ENCODE results near the gene HOXB2. TPM values are rescaled to one million over a fixed set of nuclear protein-coding genes. Genes with fewer than 3 reads are reported as not detected.
A peak's percentile ranks its signal among the peaks of the same experiment; 100 is the strongest.

The HOXB2 gene
- 5.6 TPM for total RNA-seq
- long read RNA-seq, transcript HOXB2-201 (2 exons, 1,562 nt), result major isoform, 8 of 15 reads
- long read RNA-seq, partial matches to known transcripts, result 0 of 15 reads
- long read RNA-seq, other reads (novel, unspliced or antisense), result 7 of 15 reads

DNA sequence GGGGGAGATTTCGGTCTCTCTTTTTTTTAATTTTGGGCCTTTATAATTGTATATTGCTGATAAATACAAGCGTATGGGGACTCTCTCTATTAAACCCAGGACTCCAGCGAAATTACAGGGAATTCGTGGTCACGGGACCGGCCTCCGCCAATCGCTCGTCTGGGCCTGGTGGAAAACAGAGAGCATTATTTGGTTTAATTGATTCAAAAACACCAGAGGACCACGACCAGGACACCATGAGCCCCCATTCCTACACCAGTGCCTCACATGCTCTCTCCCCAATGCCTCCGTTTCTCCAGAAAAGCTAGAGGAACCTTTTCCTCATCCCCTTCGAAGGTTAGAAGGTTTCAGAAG, at the start of gene HOXB2:
Gene HOXB2, minus strand, starts transcription at position 88 of the 354 bp plus-strand sequence. CDS start 198 bp downstream, outside the sequence.
- ATAC-seq, result no peak
- Histone ChIP-seq H3K27ac (peak within 1 kb of the TSS; percentile 86), H3K4me1 (peaks cover 24% of the 10 kb centered on the region), H3K9me3 (no peaks in the 10 kb centered on the region), H3K36me3 (no peaks in the 10 kb centered on the region), H3K4me3 (peak within 1 kb of the TSS; percentile 58), H3K27me3 (ENCODE audit: low read depth) (peaks cover 70% of the 10 kb centered on the region)
- no peak for DNase-seq
- TF ChIP-seq, protein P1, sequence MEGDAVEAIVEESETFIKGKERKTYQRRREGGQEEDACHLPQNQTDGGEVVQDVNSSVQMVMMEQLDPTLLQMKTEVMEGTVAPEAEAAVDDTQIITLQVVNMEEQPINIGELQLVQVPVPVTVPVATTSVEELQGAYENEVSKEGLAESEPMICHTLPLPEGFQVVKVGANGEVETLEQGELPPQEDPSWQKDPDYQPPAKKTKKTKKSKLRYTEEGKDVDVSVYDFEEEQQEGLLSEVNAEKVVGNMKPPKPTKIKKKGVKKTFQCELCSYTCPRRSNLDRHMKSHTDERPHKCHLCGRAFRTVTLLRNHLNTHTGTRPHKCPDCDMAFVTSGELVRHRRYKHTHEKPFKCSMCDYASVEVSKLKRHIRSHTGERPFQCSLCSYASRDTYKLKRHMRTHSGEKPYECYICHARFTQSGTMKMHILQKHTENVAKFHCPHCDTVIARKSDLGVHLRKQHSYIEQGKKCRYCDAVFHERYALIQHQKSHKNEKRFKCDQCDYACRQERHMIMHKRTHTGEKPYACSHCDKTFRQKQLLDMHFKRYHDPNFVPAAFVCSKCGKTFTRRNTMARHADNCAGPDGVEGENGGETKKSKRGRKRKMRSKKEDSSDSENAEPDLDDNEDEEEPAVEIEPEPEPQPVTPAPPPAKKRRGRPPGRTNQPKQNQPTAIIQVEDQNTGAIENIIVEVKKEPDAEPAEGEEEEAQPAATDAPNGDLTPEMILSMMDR (IDR thresholded peaks at IDR 0.05), result no peak
- intact Hi-C loops (cut with DNase I), result no loop called here

DNA sequence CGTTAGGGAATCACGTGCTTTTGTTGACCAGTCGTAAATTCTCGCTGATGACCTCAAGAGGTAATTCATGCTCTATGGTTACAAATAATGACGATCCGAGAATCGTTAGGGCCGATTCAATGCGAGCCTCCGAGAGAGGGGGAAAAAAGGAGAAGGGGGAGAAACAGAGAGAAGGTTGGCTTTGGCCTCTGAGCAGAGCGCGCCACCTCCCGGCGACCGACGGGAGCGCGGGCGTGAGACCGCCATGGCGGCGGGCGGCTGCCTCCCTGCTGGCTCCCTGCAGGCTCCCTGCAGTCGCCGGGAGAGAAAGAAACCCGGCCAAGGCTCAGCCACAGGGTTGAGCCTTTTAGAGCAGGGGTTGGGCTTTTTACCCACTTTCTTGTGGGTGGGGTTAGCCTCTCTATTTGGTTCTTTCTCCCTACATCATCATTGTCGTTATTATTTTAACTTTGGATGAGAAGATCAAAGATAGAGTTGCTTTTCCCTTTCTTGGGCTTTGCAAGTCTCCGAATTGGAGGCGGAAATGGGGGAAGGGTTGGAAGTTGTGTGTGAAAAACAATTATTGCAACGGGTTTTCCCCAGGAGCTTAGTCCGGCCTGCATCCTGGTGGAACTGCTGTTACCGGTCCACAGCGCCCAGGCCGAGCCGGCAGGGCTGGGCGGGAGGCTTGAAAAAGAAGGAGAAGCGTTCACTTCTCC, 49.1 kb upstream of the HOXB2 start:
- Histone ChIP-seq H3K27me3 (ENCODE audit: low read depth) (peaks cover 84% of the 10 kb centered on the region), H3K9me3 (no peaks in the 10 kb centered on the region), H3K36me3 (peaks cover 5% of the 10 kb centered on the region), H3K27ac (peak overlapping the region; percentile 39), H3K4me1 (peaks cover 38% of the 10 kb centered on the region), H3K4me3 (peak overlapping the region; percentile 63)
- TF ChIP-seq, protein P1 (IDR thresholded peaks at IDR 0.05), result peak; percentile 92
- intact Hi-C loops (cut with DNase I), result no loop called here
- ATAC-seq (peak; percentile 69 to 82), DNase-seq (peak; percentile 79)

DNA sequence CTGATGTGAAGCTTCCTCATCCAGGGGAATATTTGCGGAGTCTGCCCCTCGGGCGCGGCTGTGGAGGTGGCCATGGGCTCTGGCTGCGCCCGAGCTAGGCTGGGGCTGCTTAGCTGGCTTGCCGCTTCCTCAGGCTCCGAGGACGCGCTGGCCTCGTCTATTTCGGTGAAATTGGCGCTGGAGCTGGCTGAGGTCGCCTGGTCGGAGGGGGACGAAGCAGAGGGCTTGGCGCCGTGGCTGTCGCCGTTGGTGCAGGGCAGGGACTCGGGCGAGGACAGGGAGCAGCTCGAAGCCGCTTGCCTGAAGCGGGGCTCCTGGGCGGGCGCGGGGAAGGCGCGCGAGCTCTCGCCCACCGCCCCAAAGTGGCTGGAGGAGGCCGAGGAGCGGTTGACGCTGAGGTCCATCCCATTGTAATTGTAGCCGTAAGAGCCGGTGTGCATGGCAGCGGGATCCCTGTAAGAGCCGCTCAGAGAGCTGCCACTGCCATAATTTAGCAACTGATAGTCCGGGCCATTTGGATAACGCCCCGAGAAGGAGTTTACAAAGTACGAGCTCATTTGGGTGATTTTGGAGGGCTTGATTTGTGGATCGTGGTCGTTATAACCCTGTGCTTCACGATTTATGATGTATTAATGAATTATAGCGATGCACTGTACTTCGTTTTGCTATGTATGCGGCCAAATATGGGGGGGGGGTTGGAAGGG, 48.4 kb upstream of the HOXB2 start, which contains the start of gene HOXB5:
Gene HOXB5, minus strand, starts transcription at position 654 of the 704 bp plus-strand sequence. Its CDS starts 97 bp downstream, at position 557.
- ATAC-seq, result no peak
- no peak for DNase-seq
- intact Hi-C loops (cut with DNase I), result no loop called here
- no peaks in the 10 kb centered on the region for H3K9me3 ChIP-seq
- H3K4me1 ChIP-seq, result peaks cover 38% of the 10 kb centered on the region
- H3K27ac ChIP-seq, result peak within 1 kb of the TSS; percentile 81
- peaks cover 84% of the 10 kb centered on the region for H3K27me3 ChIP-seq (ENCODE audit: low read depth)
- peak within 1 kb of the TSS; percentile 63 for H3K4me3 ChIP-seq
- H3K36me3 ChIP-seq, result peaks cover 5% of the 10 kb centered on the region
- TF ChIP-seq, protein P1 (IDR thresholded peaks at IDR 0.05), result no peak

DNA sequence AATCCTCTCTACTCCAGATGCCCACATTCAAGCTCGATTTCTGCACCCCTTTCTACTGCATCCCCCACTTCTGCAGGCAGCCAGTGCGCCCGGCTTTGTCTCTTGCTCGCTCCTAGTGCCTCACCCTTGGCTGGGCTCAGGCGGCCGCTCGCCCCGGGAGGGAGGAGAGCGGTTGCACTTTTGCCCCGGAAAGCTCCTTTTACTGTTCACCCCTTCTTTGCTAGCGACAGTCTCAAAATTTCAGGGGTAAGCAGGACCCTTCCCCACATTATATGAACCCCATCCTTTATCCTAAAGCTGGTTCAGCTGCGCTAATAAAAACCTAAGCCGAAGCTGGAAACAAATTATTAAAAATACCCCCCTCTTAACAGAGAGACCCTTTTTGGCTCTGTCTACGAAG, 47.7 kb upstream of the HOXB2 start:
- Histone ChIP-seq H3K9me3 (no peaks in the 10 kb centered on the region), H3K27ac (peak overlapping the region; percentile 81), H3K36me3 (peaks cover 5% of the 10 kb centered on the region), H3K27me3 (ENCODE audit: low read depth) (peaks cover 84% of the 10 kb centered on the region), H3K4me1 (peaks cover 34% of the 10 kb centered on the region), H3K4me3 (peak overlapping the region; percentile 63)
- TF ChIP-seq, protein P1 (IDR thresholded peaks at IDR 0.05), result no peak
- DNase-seq (no peak), ATAC-seq (no peak)
- intact Hi-C loops (cut with DNase I), result no loop called here

DNA sequence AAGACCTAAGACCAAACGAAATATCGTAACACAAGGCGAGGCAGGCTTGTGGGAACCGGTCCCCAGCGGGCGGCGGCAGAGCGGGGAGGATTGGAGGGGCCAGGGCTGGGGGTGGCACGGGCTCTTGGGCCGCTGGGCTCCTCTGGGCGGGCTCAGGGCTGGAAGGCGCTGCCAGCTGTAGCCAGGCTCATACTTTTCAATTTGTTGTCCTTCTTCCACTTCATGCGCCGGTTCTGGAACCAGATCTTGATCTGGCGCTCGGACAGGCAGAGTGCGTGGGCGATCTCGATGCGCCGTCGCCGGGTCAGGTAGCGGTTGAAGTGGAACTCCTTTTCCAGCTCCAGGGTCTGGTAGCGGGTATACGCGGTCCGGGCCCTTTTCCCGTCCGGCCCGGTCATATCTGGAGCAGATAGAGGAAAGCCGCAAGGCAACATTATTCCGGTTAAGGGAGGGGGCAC, 47.2 kb upstream of the HOXB2 start:
- TF ChIP-seq, protein P1 (IDR thresholded peaks at IDR 0.05), result no peak
- H3K9me3 ChIP-seq, result no peaks in the 10 kb centered on the region
- intact Hi-C loops (cut with DNase I), result no loop called here
- ATAC-seq, result no peak
- H3K27me3 ChIP-seq (ENCODE audit: low read depth), result peaks cover 84% of the 10 kb centered on the region
- H3K36me3 ChIP-seq, result peaks cover 5% of the 10 kb centered on the region
- H3K27ac ChIP-seq, result peak overlapping the region; percentile 81
- H3K4me1 ChIP-seq, result peaks cover 32% of the 10 kb centered on the region
- no peak for DNase-seq
- peak overlapping the region; percentile 63 for H3K4me3 ChIP-seq

All from lower lobe of right lung (tissue), 2 donors.